ENCODE data around the gene MRGPRX1.

DNA sequence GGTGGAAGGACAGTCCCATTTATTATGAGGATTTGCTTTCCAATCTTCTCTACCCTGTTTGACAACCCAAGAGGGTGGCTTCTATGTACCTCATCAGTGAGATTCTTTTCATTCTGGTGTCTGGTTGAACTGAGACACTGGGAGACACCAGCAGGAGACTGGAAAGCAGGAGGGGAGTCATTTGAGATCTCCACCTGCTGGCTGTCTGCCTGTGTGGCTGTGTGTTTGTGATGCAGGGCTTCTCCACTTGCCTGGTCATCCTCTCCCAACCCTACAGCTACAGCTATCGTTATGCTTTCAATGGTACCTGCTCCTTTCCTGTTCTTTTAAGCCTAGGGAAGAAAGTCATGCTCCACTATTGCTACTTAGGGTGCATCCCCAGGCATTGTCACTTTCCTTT, 48.6 kb downstream of the MRGPRX1 start:
- TF ChIP-seq CTCF (IDR thresholded peaks at IDR 0.05) (no peak), POLR2A (IDR thresholded peaks at IDR 0.05) (no peak)

Measured in lower leg skin (tissue), 3 donors.